Astrocyte (in vitro differentiated cells and primary cell): ENCODE measurements around the gene ENO3. TPM values are rescaled to one million over a fixed set of nuclear protein-coding genes. Genes with fewer than 3 reads are reported as not detected.

Experiments used
- DNase-seq: peaks from one replicate; pipeline ENCODE4 v3.0.0-alpha.2; 2010; ENCODE audit warnings: low read depth
- FAIRE-seq: peaks from 2 replicates; lab custom pipeline; 2011; peaks lifted over from hg19 to GRCh38; lab: Jason Lieb, UNC
- H2AFZ ChIP-seq: 2 replicates; pipeline ENCODE4 v1.6.0; 2012; ENCODE audit warnings: low read depth, low read length, inconsistent platforms
- H3K27ac ChIP-seq: 2 replicates; pipeline ENCODE4 v1.5.1; 2011; ENCODE audit warnings: low read depth, low read length, inconsistent platforms
- H3K27me3 ChIP-seq: 2 replicates; pipeline ENCODE4 v1.6.0; 2011; ENCODE audit warnings: low read length, inconsistent platforms; ENCODE audit not compliant: insufficient read depth
- H3K36me3 ChIP-seq: 2 replicates; pipeline ENCODE4 v1.5.1; 2011; ENCODE audit warnings: low read length, inconsistent platforms; ENCODE audit not compliant: insufficient read depth
- H3K4me1 ChIP-seq: 2 replicates; pipeline ENCODE4 v1.5.1; 2011; ENCODE audit warnings: low read length, inconsistent platforms; ENCODE audit not compliant: insufficient read depth
- H3K4me2 ChIP-seq: 2 replicates; pipeline ENCODE4 v1.6.0; 2012; ENCODE audit warnings: low read length, inconsistent platforms
- H3K4me3 ChIP-seq: 2 replicates; pipeline ENCODE4 v1.5.1; 2011; ENCODE audit warnings: low read depth, mild to moderate bottlenecking, low read length, inconsistent platforms; ENCODE audit not compliant: insufficient read depth
- H3K79me2 ChIP-seq: 2 replicates; pipeline ENCODE4 v1.6.0; 2012; ENCODE audit warnings: mild to moderate bottlenecking, low read length, inconsistent platforms; ENCODE audit not compliant: insufficient read depth
- H3K9ac ChIP-seq: 2 replicates; pipeline ENCODE4 v1.6.0; 2012; ENCODE audit warnings: mild to moderate bottlenecking, low read length, inconsistent platforms
- H3K9me3 ChIP-seq: 2 replicates; pipeline ENCODE4 v1.5.1; 2012; ENCODE audit warnings: low read depth, mild to moderate bottlenecking, low read length, inconsistent platforms; ENCODE audit not compliant: insufficient read depth
- H4K20me1 ChIP-seq: 2 replicates; pipeline ENCODE4 v1.6.0; 2012; ENCODE audit warnings: low read length, inconsistent platforms; ENCODE audit not compliant: insufficient read depth
- H3K27ac Mint-ChIP-seq: one replicate; pipeline ENCODE4 v1.8.0; 2021; ENCODE audit warnings: mild to moderate bottlenecking, mixed read lengths; ENCODE audit not compliant: unreplicated experiment
- H3K27me3 Mint-ChIP-seq: one replicate; pipeline ENCODE4 v1.8.0; 2021; ENCODE audit warnings: low read depth, mixed read lengths; ENCODE audit not compliant: unreplicated experiment
- H3K36me3 Mint-ChIP-seq: one replicate; pipeline ENCODE4 v1.8.0; 2021; ENCODE audit warnings: low read depth, mixed read lengths; ENCODE audit not compliant: unreplicated experiment
- H3K4me1 Mint-ChIP-seq: one replicate; pipeline ENCODE4 v1.8.0; 2021; ENCODE audit warnings: low read depth, mixed read lengths; ENCODE audit not compliant: unreplicated experiment
- H3K4me3 Mint-ChIP-seq: one replicate; pipeline ENCODE4 v1.8.0; 2021; ENCODE audit warnings: mild to moderate bottlenecking, moderate library complexity, mixed read lengths; ENCODE audit not compliant: unreplicated experiment
- H3K9me3 Mint-ChIP-seq: one replicate; pipeline ENCODE4 v1.8.0; 2021; ENCODE audit warnings: mild to moderate bottlenecking, mixed read lengths; ENCODE audit not compliant: unreplicated experiment
- CTCF ChIP-seq: IDR thresholded peaks from 2 replicates; pipeline ENCODE4 v1.5.1; 2011; ENCODE audit warnings: low read depth, mild to moderate bottlenecking, inconsistent platforms, low read length, moderate library complexity; ENCODE audit not compliant: insufficient read depth
- EZH2 ChIP-seq: IDR thresholded peaks from 2 replicates; pipeline ENCODE4 v1.6.1; 2012; ENCODE audit warnings: mild to moderate bottlenecking, low read length, inconsistent platforms; ENCODE audit not compliant: insufficient read depth
- total RNA-seq: library from RNA; stranded (reverse); gene quantifications from 2 replicates; pipeline ENCODE4 v1.2.1, GENCODE V29; 2021

Gene ENO3
- total RNA-seq, 1 donor from 2014 or later: 20.4 TPM

GRCh38 chr17:4941319-4941610, 9.7 kb upstream of the ENO3 start:
- Histone ChIP-seq H3K9me3 (no peaks in the 10 kb centered on the region), H4K20me1 (peaks cover 50% of the 10 kb centered on the region), H3K4me2 (peak overlapping the region; percentile 97), H3K4me3 (peak overlapping the region; percentile 85), H3K27ac (peak overlapping the region; percentile 96), H3K79me2 (peaks cover 79% of the 10 kb centered on the region), H3K4me1 (peaks cover 40% of the 10 kb centered on the region), H3K9ac (peak overlapping the region; percentile 97), H3K27me3 (no peaks in the 10 kb centered on the region), H3K36me3 (peaks cover 32% of the 10 kb centered on the region), H2AFZ (no peak overlapping the region)
- no peak for TF ChIP-seq CTCF
- no peak for TF ChIP-seq EZH2
- Mint-ChIP-seq H3K36me3 (peaks cover 19% of the 10 kb centered on the region), H3K9me3 (peaks cover 2% of the 10 kb centered on the region), H3K4me1 (peaks cover 37% of the 10 kb centered on the region), H3K4me3 (peak overlapping the region; percentile 95), H3K27ac (peak overlapping the region; percentile 99), H3K27me3 (no peaks in the 10 kb centered on the region)
- no peak for DNase-seq
- no peak for FAIRE-seq

- Histone ChIP-seq H3K36me3 (peaks cover 37% of the 10 kb centered on the region), H3K27me3 (no peaks in the 10 kb centered on the region), H3K9me3 (no peaks in the 10 kb centered on the region), H3K4me3 (no peak overlapping the region), H3K9ac (peak overlapping the region; percentile 97), H2AFZ (no peak overlapping the region), H3K4me2 (no peak overlapping the region), H3K27ac (peak overlapping the region; percentile 22), H4K20me1 (peaks cover 63% of the 10 kb centered on the region), H3K4me1 (peaks cover 43% of the 10 kb centered on the region), H3K79me2 (peaks cover 92% of the 10 kb centered on the region)
- Mint-ChIP-seq H3K27ac (peak overlapping the region; percentile 99), H3K9me3 (peaks cover 2% of the 10 kb centered on the region), H3K27me3 (no peaks in the 10 kb centered on the region), H3K36me3 (peaks cover 28% of the 10 kb centered on the region), H3K4me1 (peaks cover 37% of the 10 kb centered on the region), H3K4me3 (peak overlapping the region; percentile 95)
- DNase-seq: no peak
- TF ChIP-seq EZH2: no peak
- no peak for TF ChIP-seq CTCF
- no peak for FAIRE-seq
Observed at GRCh38 chr17:4942760-4943508, 8.0 kb upstream of the ENO3 start.

GRCh38 chr17:4944163-4944553, 6.8 kb upstream of the ENO3 start:
- Histone ChIP-seq H3K9ac (peak overlapping the region; percentile 93), H3K9me3 (no peaks in the 10 kb centered on the region), H3K4me2 (peak overlapping the region; percentile 99), H3K36me3 (peaks cover 37% of the 10 kb centered on the region), H3K4me1 (peaks cover 33% of the 10 kb centered on the region), H3K79me2 (peaks cover 84% of the 10 kb centered on the region), H3K27me3 (no peaks in the 10 kb centered on the region), H2AFZ (no peak overlapping the region), H3K4me3 (no peak overlapping the region), H4K20me1 (peaks cover 62% of the 10 kb centered on the region), H3K27ac (peak overlapping the region; percentile 89)
- FAIRE-seq (no peak), DNase-seq (no peak)
- Mint-ChIP-seq H3K9me3 (peaks cover 2% of the 10 kb centered on the region), H3K27ac (peak overlapping the region; percentile 96), H3K4me3 (peak overlapping the region; percentile 98), H3K27me3 (no peaks in the 10 kb centered on the region), H3K4me1 (peaks cover 33% of the 10 kb centered on the region), H3K36me3 (peaks cover 26% of the 10 kb centered on the region)
- TF ChIP-seq CTCF (no peak), EZH2 (no peak)
